Hematopoietic multipotent progenitor cell treated with erythropoietin and hydrocortisone succinate and interleukin-3 and kit ligand, for 8 days (in vitro differentiated cells): ENCODE measurements around the gene ACE.

ENCODE experiments used
- DNase-seq: peaks from one replicate; pipeline ENCODE4 v3.0.0-alpha.2; 2015

Gene ACE

GRCh38 chr17:63538693-63539595 is 62.1 kb downstream of the ACE start:
- no peak for DNase-seq

GRCh38 chr17:63540590-63540989 is 63.7 kb downstream of the ACE start:
- no peak for DNase-seq

DNA sequence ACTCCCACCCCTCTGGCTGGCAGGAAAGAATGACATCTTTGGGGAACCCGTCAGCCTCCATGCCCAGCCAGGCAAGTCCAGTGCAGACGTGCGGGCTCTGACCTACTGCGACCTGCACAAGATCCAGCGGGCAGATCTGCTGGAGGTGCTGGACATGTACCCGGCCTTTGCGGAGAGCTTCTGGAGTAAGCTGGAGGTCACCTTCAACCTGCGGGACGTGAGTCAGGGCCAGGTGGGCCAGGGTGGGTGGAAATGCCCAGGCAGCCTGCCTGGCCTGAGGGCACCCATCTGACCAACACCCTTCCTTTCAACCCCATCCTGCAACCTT is 65.3 kb downstream of the ACE start:
- no peak for DNase-seq

DNA sequence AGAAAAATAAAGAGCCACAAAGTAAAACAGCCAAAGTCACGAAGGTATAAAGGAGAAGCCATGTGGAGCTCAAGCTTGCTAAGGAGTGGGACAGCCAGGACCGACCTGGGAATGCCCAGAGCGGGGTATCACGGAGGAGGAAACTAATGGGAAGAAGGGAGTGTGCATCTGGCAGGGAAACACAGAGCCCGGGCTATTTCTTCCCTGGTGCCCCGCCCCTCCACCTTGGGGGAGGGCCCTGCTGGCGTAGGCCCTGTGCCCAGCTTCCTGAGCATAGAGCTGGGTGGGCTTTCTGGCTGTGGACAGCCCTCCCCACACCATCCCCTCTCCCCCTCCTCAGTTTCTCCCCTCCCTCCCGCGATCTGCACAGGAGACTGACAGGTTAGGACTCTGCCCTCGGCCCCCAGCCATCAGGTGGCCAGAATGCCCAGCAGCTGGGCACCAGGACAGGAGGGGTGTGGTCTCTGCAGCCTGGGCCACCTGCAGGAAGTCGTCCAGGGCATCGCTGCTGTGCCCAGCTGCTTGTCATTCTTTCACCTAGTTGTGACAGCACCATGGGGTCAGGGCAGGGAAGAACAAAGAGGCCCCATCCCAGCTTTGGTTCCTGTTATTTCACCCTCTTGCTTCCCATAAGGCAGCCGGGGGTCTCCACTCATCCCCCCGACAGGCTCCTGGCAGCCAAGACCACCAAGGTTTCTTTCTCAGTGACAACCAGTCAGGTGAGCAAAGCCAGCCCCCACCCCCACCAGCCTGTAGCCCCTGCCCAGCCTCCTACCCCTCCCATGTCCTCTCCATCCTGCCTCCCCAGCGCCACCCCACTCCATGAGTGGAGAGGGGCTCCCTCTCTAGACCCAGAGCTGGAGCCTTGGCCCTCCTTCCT is 66.3 kb downstream of the ACE start:
- no peak for DNase-seq

DNA sequence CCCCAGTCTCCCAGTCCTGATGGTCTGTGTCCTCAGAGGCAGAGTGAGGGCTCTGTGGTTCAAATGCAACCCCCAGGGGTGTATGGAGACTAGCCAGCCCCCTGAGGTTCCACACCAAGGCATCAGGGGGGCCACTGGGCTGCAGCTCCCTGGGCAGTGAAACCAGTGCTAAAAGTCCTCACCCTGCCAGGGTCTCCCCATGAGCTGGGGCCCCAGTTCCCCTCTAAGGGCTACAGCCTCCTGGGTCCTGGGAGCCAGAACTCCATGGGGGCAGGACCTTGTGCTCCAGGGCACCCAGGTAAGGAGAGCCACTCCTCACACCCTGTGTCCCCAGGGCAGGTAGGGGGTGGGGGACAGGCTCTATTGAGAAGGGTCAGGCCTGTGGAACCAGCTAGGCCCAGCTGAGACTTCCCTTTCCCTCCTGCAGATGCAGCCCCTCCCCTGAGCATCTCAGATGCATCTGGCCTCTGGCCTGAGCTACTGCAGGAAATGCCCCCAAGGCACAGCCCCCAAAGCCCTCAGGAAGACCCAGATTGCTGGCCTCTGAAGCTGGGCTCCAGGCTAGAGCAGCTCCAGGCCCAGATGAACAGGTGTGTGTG is 67.1 kb downstream of the ACE start:
- DNase-seq: no peak

GRCh38 chr17:63544467-63545301 is 67.8 kb downstream of the ACE start:
- DNase-seq: no peak

GRCh38 chr17:63546308-63547082 is 69.6 kb downstream of the ACE start:
- DNase-seq: no peak

DNA sequence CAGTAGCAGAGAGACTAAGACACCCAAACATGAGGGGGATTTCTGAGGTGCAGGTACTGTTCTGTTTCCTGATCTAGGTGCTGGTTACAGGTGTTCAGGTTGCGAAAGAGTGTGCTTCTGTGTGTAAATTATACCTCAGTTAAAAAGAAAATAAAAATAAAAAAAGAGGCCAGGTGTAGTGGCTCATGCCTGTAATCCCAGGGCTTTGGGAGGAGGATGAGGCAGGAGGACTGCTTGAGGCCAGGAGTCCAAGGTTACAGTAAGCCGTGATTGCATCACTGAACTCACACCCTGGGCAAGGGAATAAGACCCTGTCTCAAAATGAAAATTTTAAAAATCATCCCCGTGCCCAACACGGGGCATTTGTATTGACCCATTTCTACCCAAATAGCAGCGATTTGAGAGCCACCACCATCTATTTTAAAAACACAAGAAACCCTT is 70.2 kb downstream of the ACE start:
- no peak for DNase-seq
